ENCODE data around the gene MAN1A1.

Gene MAN1A1

GRCh38 chr6:119230160-119230559 is 119.4 kb downstream of the MAN1A1 start:
- DNase-seq = no peak

- no peak for DNase-seq
Measured at GRCh38 chr6:119227377-119227776, 122.2 kb downstream of the MAN1A1 start.

GRCh38 chr6:119226089-119226488 is 123.5 kb downstream of the MAN1A1 start:
- DNase-seq = no peak

GRCh38 chr6:119224095-119224701 is 125.4 kb downstream of the MAN1A1 start:
- no peak for DNase-seq

GRCh38 chr6:119220452-119220851 is 129.1 kb downstream of the MAN1A1 start:
- no peak for DNase-seq

GRCh38 chr6:119218548-119218947 is 131.0 kb downstream of the MAN1A1 start:
- no peak for DNase-seq

- DNase-seq = no peak
Measured at GRCh38 chr6:119215885-119216590, 133.5 kb downstream of the MAN1A1 start.

GRCh38 chr6:119215309-119215708 is 134.3 kb downstream of the MAN1A1 start:
- DNase-seq = no peak

- DNase-seq = no peak
Measured at GRCh38 chr6:119210596-119210995, 139.0 kb downstream of the MAN1A1 start.

- no peak for DNase-seq
Measured at GRCh38 chr6:119209452-119210205, 139.9 kb downstream of the MAN1A1 start.

GRCh38 chr6:119207971-119208725 is 141.4 kb downstream of the MAN1A1 start:
- DNase-seq = no peak

GRCh38 chr6:119207327-119207726 is 142.2 kb downstream of the MAN1A1 start:
- DNase-seq = no peak

- no peak for DNase-seq
Measured at GRCh38 chr6:119205911-119206618, 143.5 kb downstream of the MAN1A1 start.

- no peak for DNase-seq
Measured at GRCh38 chr6:119204719-119205118, 144.8 kb downstream of the MAN1A1 start.

GRCh38 chr6:119201480-119201879 is 148.1 kb downstream of the MAN1A1 start:
- DNase-seq = no peak

- no peak for DNase-seq
Measured at GRCh38 chr6:119200512-119201175, 148.9 kb downstream of the MAN1A1 start.

- no peak for DNase-seq
Measured at GRCh38 chr6:119197271-119197670, 152.3 kb downstream of the MAN1A1 start.

- DNase-seq = no peak
Measured at GRCh38 chr6:119196715-119197114, 152.8 kb downstream of the MAN1A1 start.

- DNase-seq = no peak
Measured at GRCh38 chr6:119195848-119196247, 153.7 kb downstream of the MAN1A1 start.

- no peak for DNase-seq
Measured at GRCh38 chr6:119195204-119195603, 154.4 kb downstream of the MAN1A1 start.

- DNase-seq = no peak
Measured at GRCh38 chr6:119193707-119194106, 155.9 kb downstream of the MAN1A1 start.

- no peak for DNase-seq
Measured at GRCh38 chr6:119192200-119192599, 157.4 kb downstream of the MAN1A1 start.
